ENCODE measurements around the gene TRPM2.

- no peak for TF ChIP-seq CTCF (IDR thresholded peaks at IDR 0.05)
- TF ChIP-seq POLR2AphosphoS5 (IDR thresholded peaks at IDR 0.05) = no peak
- no peak for TF ChIP-seq POLR2A (IDR thresholded peaks at IDR 0.05; ENCODE audit: low read depth)
Measured at GRCh38 chr21:44349847-44350772, 3.3 kb upstream of the TRPM2 start.
